CD14-positive monocyte (primary cell): ENCODE results near the gene INPPL1. TPM values are rescaled to one million over a fixed set of nuclear protein-coding genes. Genes with fewer than 3 reads are reported as not detected.

Experiments
- DNase-seq, 3 donors: peaks; one replicate each; pipeline ENCODE4 v3.0.0-alpha.2; 2011 to 2022
- H2AFZ ChIP-seq: 2 replicates; pipeline ENCODE4 v1.6.0; 2012; ENCODE audit warnings: mild to moderate bottlenecking, low read depth, low read length, inconsistent platforms; ENCODE audit not compliant: insufficient read depth, poor library complexity, severe bottlenecking
- H3K27ac ChIP-seq, 2 donors: 1 replicate in 1 of 2; 2 replicates in 1 of 2; pipeline ENCODE4 v1.5.1; 2012 to 2013; ENCODE audit warnings: low read length in 2 of 2, control low read depth in 1 of 2, inconsistent platforms in 1 of 2, low read depth in 1 of 2, mild to moderate bottlenecking in 1 of 2
- H3K27me3 ChIP-seq, 2 donors: one replicate each; pipeline versions ENCODE4 v1.6.0 to v1.6.1; 2011 to 2013; ENCODE audit warnings: low read length in 2 of 2; ENCODE audit not compliant: control insufficient read depth in 2 of 2, insufficient read depth in 2 of 2
- H3K36me3 ChIP-seq, 2 donors: replicated peaks in 1 of 2; 1 replicate in 1 of 2; 2 replicates in 1 of 2; pipeline versions ENCODE4 v1.5.1 to v1.6.1; 2012 to 2013; ENCODE audit warnings: low read length in 2 of 2, control low read depth in 1 of 2, inconsistent platforms in 1 of 2, mild to moderate bottlenecking in 1 of 2; ENCODE audit not compliant: insufficient read depth in 2 of 2, control insufficient read depth in 1 of 2
- H3K4me1 ChIP-seq, 2 donors: 1 replicate in 1 of 2; 2 replicates in 1 of 2; pipeline versions ENCODE4 v1.5.1 to v1.6.1; 2012 to 2013; ENCODE audit warnings: low read length in 2 of 2, control low read depth in 1 of 2, inconsistent platforms in 1 of 2, mild to moderate bottlenecking in 1 of 2, moderate library complexity in 1 of 2; ENCODE audit not compliant: insufficient read depth in 2 of 2, control insufficient read depth in 1 of 2
- H3K4me2 ChIP-seq: replicated peaks from 2 replicates; pipeline ENCODE3; 2012; ENCODE audit warnings: low read length, moderate library complexity, mild to moderate bottlenecking; ENCODE audit not compliant: poor library complexity, severe bottlenecking; ENCODE audit errors: extremely low read depth
- H3K4me3 ChIP-seq, 3 experiments: fragments of 200-600 bp in 1 of 3; sonication (generic) in 1 of 3; replicated peaks in 1 of 3; 1 replicate in 2 of 3; 2 replicates in 1 of 3; pipeline ENCODE4 v1.5.1; 2011 to 2013; ENCODE audit warnings: low read length in 3 of 3, mild to moderate bottlenecking in 3 of 3, control low read depth in 2 of 3, low read depth in 2 of 3, inconsistent platforms in 1 of 3, moderate library complexity in 1 of 3
- H3K79me2 ChIP-seq: 2 replicates; pipeline ENCODE4 v1.6.0; 2012; ENCODE audit warnings: mild to moderate bottlenecking, control low read depth, inconsistent platforms, low read length, moderate library complexity; ENCODE audit not compliant: insufficient read depth
- H3K9ac ChIP-seq: 2 replicates; pipeline ENCODE4 v1.6.0; 2017; ENCODE audit warnings: low read length, mild to moderate bottlenecking; ENCODE audit not compliant: insufficient read depth, poor library complexity, severe bottlenecking
- H3K9me3 ChIP-seq, 2 donors: replicated peaks in 1 of 2; 1 replicate in 1 of 2; 2 replicates in 1 of 2; pipeline versions ENCODE4 v1.5.1 to v1.6.1; 2012 to 2013; ENCODE audit warnings: low read length in 2 of 2, control low read depth in 1 of 2; ENCODE audit not compliant: control insufficient read depth in 1 of 2, insufficient read depth in 1 of 2
- H4K20me1 ChIP-seq: 2 replicates; pipeline ENCODE4 v1.6.0; 2012; ENCODE audit warnings: mild to moderate bottlenecking, low read length, control low read depth, moderate library complexity; ENCODE audit not compliant: insufficient read depth
- H3K27ac Mint-ChIP-seq, 7 donors: one replicate each; pipeline ENCODE4 v1.8.0; 2020; ENCODE audit warnings: mild to moderate bottlenecking in 7 of 7, mixed read lengths in 7 of 7, moderate library complexity in 6 of 7, inconsistent platforms in 2 of 7
- H3K27me3 Mint-ChIP-seq, 3 donors: one replicate each; pipeline ENCODE4 v1.8.0; 2021 to 2022; ENCODE audit warnings: low read depth in 3 of 3, mild to moderate bottlenecking in 3 of 3, mixed read lengths in 3 of 3, moderate library complexity in 3 of 3, inconsistent platforms in 1 of 3
- H3K36me3 Mint-ChIP-seq, 2 donors: one replicate each; pipeline ENCODE4 v1.8.0; 2020; ENCODE audit warnings: mixed read lengths in 2 of 2, inconsistent platforms in 1 of 2, mild to moderate bottlenecking in 1 of 2
- H3K4me1 Mint-ChIP-seq: one replicate; pipeline ENCODE4 v1.8.0; 2020; ENCODE audit warnings: mild to moderate bottlenecking, mixed read lengths
- H3K4me3 Mint-ChIP-seq, 2 donors: one replicate each; pipeline ENCODE4 v1.8.0; 2020; ENCODE audit warnings: mild to moderate bottlenecking in 2 of 2, mixed read lengths in 2 of 2, moderate library complexity in 1 of 2
- H3K9me3 Mint-ChIP-seq, 7 donors: one replicate each; pipeline ENCODE4 v1.8.0; 2020 to 2022; ENCODE audit warnings: mixed read lengths in 7 of 7, mild to moderate bottlenecking in 6 of 7, moderate library complexity in 6 of 7, inconsistent platforms in 2 of 7
- CTCF ChIP-seq: fragments of 200-600 bp; IDR thresholded peaks from one replicate; pipeline ENCODE4 v1.8.0; 2022; ENCODE audit warnings: antibody characterized with exemption, mild to moderate bottlenecking
- WGBS: methylation state at CpG from one replicate; pipeline ENCODE4 v1.1.5; 2013; ENCODE audit warnings: missing lambda C conversion rate; ENCODE audit not compliant: insufficient coverage; 5-methylcytosine and 5-hydroxymethylcytosine counted together
- intact Hi-C, 2 donors: fragments of 100-400 bp; cut with micrococcal nuclease; formaldehyde crosslinking; loops; one replicate each; pipeline versions ENCODE4 v1.15.0 to v1.15.1; 2023
- polyA plus RNA-seq, 3 donors: library from polyadenylated mRNA; depleted of rRNA in 1 of 3; unstranded in 2 of 3; stranded (reverse) in 1 of 3; fragments of 300-500 nt in 2 of 3; fragments of >200 nt in 1 of 3; fragmentation: Illumina TruSeq in 2 of 3; gene quantifications; 1 replicate in 2 of 3; 2 replicates in 1 of 3; pipeline ENCODE4 v1.2.3, GENCODE V29; 2012 to 2021

INPPL1 gene
- polyA plus RNA-seq, 3 donors, result 11.8 to 390 (median 12.6) TPM

- Mint-ChIP-seq H3K27me3 (peaks cover 0 to 3% (median 2%) of the 10 kb centered on the region in 3 donors), H3K9me3 (peaks cover 0 to 1% (median 0%) of the 10 kb centered on the region in 7 donors), H3K4me3 (peak within 1 kb of the TSS; percentile 24 to 78), H3K4me1 (peaks cover 42% of the 10 kb centered on the region), H3K36me3 (no peaks in the 10 kb centered on the region), H3K27ac (peak within 1 kb of the TSS; percentile 32 to 98 (median 95))
- peak within 1 kb of the TSS; percentile 2 to 56 (median 19) for H3K4me3 ChIP-seq
- no peak within 1 kb of the TSS for H3K9ac ChIP-seq
- DNase-seq, result no peak
- H4K20me1 ChIP-seq, result no peaks in the 10 kb centered on the region
- H3K79me2 ChIP-seq, result no peaks in the 10 kb centered on the region
- peak within 1 kb of the TSS; percentile 60 for H3K4me2 ChIP-seq
- no peaks in the 10 kb centered on the region for H3K36me3 ChIP-seq
- TF ChIP-seq CTCF, result no peak
- H2AFZ ChIP-seq, result peak within 1 kb of the TSS; percentile 81
- no peaks in the 10 kb centered on the region for H3K9me3 ChIP-seq
- H3K4me1 ChIP-seq, result peaks cover 43% of the 10 kb centered on the region in 2 donors
- H3K27me3 ChIP-seq, result no peaks in the 10 kb centered on the region
- intact Hi-C loops, result no loop called here
- H3K27ac ChIP-seq, result peak within 1 kb of the TSS; percentile 37 to 87
- WGBS, result 74% methylated on average over 6 of the region's 6 CpGs
These were observed 7.9 kb upstream of the INPPL1 start, which contains the start of gene FOLR2 for GRCh38 chr11:72216638-72217037. Gene FOLR2 (plus strand): TSS chr11:72216794. CDS start chr11:72218585, 1,791 bp downstream.

- H3K27ac Mint-ChIP-seq, result peak overlapping the region; percentile 85 to 98 (median 95)
- H3K9me3 Mint-ChIP-seq, result peaks cover 0 to 1% (median 0%) of the 10 kb centered on the region in 7 donors
- peaks cover 54% of the 10 kb centered on the region for H3K4me1 Mint-ChIP-seq
- DNase-seq, result peak in 2 of 3 donors; percentile 27 to 53
- H3K4me3 Mint-ChIP-seq, result peak overlapping the region; percentile 62 to 78
- Histone ChIP-seq H3K4me2 (peak overlapping the region; percentile 60), H2AFZ (peak overlapping the region; percentile 81), H4K20me1 (no peaks in the 10 kb centered on the region), H3K36me3 (no peaks in the 10 kb centered on the region), H3K4me3 (peak overlapping the region in 2 of 3 experiments; percentile 2 to 56), H3K27me3 (no peaks in the 10 kb centered on the region), H3K4me1 (peaks cover 55% of the 10 kb centered on the region in 2 donors), H3K9ac (peak overlapping the region; percentile 23), H3K79me2 (no peaks in the 10 kb centered on the region), H3K27ac (peak overlapping the region; percentile 76 to 87), H3K9me3 (no peaks in the 10 kb centered on the region)
- H3K36me3 Mint-ChIP-seq, result no peaks in the 10 kb centered on the region
- 0% methylated on average over 1 of the region's 2 CpGs for WGBS
- intact Hi-C loops, result no loop called here
- peaks cover 0 to 3% (median 2%) of the 10 kb centered on the region in 3 donors for H3K27me3 Mint-ChIP-seq
- no peak for TF ChIP-seq CTCF
These were observed 6.7 kb upstream of the INPPL1 start for GRCh38 chr11:72217841-72218240.
